Stimulated activated CD4-positive, alpha-beta T cell treated with anti-CD3 and anti-CD28 coated beads, Interleukin-1b, Interleukin-23, amount 100 ng/mL, for 1 hour (primary cell): ENCODE data around the gene RSL1D1.
"Not testable (repeated sequence)": the region's sequence is repeated elsewhere in the genome, so short reads cannot be mapped to it uniquely, and the experiment has no call there.

Experiments used
- DNase-seq, 2 donors: peaks; one replicate each; pipeline ENCODE4 v3.0.0-alpha.2; 2020; ENCODE audit warnings: low read depth in 2 of 2

Gene RSL1D1

DNA sequence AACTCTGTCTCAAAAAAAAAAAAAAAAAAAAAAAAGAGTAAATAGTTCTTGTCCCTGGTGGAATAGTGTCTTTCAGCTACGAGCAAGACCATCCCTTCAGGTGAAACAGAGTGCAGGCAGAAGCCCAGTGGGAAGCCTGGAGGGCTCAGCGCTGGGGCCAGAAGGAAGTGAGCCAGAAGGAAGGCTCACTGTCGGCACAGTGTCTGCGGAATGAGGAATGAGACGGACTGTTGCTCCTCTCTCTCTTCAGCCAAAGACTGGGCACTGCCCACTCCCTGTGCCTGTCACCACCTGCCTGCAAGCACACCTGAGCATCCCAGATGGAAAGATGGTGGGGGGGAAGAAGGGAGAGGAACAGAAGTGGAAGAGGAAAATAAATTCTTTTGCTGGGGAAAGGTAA, 7.5 kb downstream of the RSL1D1 start:
- DNase-seq, result no peak

DNA sequence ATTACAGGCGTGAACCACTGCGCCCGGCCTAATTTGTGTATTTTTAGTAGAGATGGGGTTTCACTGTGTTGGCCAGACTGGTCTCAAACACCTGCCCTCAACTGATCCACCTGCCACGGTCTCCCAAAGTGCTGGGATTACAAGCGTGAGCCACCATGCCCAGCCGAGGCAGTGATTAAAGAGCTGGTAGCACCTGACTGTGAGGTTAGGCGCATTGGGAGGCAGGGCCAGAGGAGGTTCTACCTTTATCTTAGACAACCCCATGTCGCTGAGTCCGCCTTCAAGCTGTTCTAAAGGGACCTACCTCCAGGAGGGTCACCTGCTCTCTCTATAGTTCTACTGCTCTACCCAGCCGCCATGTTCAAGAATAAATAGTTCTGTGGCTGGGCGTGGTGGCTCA, 8.1 kb downstream of the RSL1D1 start:
- no peak for DNase-seq

DNA sequence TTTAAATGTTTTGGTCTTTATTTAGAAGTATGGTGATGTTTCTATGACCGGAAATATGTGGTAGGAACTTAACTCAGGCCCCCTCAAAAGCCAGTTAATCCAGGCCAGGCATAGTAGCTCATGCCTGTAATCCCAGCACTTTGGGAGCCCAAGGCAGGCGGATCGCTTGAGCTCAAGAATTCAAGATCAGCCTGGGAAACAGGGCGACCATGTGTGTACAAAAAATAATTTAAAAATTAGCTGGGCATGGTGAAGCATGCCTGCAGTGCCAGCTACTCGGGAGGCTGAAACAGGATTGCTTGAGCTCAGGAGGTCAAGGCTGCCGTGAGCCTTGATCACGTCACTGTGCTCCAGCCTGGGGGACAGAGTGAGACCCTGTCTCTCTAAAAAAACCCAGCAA, 10.3 kb downstream of the RSL1D1 start:
- DNase-seq, result no peak

DNA sequence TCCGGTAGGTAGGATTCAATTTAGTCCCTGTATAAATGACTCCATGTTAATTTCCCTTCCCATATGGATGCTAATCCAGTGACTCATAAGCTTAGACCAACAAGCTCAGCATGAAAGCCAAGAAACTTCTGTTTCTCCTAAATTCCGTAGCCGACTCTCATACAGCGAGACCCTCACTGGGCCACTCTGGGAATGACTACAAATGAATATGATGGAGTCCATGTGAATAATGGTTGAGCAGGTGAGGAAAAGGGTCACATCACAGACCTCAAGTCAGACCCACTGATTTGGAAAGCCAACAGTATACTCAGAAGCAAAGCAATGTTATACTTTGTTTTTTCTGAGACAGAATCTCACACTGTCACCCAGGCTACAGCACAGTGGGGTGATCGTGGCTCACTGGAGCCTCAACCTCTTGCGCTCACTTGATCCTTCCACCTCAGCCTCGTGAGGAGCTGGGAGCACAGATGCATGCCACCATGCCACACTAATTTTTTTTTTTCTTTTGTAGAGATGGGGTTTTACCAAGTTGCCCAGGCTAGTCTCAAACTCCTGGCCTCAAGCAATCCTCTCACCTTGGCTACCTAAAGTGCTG, 14.6 kb downstream of the RSL1D1 start:
- no peak for DNase-seq

DNA sequence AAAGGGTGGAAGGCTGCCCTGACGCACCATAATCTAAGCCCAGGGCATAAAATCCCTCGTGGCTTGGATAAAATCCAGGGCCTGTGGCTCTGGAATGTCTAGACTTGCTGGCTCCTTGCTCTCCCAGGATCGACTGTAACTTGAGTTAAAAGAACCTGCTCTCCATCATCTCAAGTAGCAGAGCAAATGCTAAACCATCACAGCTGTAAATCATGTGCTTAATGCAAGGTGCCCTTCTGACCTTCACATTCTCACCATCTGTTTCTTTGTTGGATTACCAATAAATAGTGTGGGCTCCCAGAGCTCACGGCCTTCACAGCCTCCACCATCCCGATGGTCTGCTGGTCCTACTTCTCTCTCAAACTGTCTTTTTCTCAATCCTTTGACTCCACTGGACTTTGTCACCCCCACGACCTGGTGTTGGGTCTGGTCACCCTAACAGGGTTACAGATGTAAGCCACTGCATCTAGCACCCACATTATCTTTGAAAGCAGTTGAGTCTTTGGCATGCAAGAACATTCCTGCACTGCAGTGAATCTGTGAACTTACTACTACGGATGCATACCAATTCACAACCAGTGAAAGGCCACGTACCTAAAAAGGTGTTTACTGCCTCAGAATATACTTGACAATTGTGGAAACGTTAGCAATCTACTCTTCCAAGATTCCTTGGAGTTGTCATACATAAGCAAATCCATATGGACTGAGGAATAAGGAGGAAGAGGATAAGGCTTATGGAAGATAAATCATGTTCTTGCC, 15.3 kb downstream of the RSL1D1 start:
- DNase-seq, result no peak

DNA sequence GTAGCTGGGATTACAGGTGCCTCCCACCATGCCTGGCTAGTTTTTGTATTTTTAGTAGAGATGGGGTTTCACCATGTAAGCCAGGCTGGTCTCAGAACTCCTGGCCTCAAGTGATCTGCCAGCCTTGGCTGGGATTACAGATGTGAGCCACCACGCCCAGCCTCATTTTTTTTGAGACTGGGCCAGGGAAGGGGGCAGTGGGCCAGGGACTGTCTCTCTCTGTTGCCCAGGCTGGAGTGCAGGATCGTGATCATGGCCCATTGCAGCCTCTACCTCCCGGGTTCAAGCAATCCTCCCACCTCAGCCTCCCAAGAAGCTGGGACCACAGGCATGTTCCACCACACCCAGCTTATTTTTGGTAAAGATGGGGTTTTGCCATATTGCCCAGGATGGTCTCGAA, 16.0 kb downstream of the RSL1D1 start:
- DNase-seq, result no peak

DNA sequence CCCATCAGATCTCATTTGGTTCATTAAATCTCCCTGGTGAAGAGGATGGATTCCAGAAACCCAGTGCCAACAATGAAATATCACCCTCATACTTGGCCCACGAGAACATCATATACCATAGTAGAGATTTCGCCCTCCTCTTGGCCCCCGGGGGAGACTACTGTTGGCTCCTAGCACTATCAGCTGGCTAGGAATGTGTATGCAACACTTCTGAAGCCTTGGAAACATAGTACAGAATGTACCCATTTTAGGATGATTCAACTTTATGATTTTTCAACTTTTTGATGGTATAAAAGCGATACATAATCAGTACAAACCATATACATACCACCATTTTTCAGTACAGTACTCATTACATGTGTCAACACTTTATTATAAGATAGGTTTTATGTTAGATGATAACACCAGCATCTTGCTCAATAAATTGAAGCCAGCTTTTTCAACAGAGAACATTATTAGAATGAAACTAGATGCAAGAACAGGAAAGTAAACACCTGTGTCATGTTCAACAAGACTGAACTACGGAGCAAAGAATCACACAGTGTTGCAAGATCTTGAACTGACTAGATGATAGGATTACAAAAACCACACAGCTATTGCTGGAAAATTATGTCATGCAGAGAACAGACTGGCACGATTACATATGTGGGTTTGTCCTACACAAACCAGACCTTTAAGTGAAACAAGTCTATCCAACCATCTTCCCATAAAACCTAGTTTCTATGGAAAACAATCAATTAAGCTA, 17.2 kb downstream of the RSL1D1 start:
- no peak for DNase-seq

DNA sequence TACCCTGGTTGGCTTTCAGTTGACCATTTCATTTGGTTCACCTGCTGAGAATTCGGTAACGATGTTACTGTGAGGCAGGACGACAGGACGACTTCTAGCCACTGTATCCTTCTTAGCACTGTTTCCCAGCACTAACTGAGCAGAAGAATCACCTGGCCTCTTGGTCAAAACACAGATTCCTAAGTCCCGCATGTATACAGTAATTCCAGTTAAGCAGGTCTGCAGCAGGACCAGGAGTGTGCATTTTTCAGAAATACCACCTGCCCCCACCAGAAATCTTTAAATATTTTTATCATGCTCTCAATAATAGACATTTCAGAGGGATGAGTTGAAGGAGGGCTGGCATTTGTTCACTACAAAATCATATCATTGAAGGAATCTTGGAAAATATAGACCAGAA, 22.6 kb downstream of the RSL1D1 start:
- DNase-seq, result no peak

DNA sequence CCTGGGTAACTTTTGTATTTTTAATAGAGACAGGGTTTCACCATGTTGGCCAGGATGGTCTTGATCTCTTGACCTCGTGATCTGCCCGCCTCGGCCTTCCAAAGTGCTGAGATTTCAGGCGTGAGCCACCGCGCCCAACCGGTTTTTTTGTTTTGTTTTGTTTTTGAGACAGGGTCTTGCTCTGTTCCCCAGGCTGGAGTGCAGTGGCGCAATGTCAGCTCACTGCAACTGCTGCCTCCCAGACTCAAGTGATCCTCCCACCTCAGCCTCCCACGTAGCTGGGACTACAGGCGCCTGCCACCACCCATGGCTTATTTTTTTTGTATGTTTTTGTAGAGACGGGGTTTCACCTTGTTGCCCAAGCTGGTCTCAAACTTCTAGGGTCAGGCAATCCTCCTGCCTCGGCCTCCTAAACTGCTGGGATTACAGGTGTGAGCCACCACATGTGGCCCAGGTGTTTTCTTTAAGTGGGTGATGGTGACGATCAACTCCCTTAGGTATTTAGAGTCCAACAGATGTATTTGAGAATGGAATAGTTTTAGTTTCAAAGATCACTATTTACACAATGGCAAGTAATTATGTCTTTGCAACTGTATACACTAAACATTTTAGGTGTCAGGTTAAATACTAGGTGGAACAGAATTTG, 25.7 kb downstream of the RSL1D1 start:
- DNase-seq, result not testable (repeated sequence)

DNA sequence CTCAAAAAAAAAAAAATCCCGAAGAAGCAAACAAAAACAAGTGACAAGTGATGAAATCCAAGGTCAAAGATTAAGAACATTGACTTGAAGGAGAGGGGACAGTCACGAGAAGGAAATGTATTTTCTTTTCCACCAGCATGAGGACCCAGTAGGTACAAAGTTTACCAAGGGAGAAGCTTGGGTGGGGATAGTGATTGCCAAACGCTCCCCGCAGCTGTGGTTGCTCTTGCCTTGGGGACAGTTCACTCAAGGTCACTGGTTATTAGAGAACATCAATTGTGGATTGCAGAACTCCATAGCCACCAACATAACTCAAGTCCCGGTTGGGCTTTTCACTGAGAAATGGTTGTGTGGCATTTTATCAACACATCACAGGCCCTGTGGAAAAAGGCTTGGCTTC, 27.0 kb downstream of the RSL1D1 start:
- DNase-seq, result no peak

DNA sequence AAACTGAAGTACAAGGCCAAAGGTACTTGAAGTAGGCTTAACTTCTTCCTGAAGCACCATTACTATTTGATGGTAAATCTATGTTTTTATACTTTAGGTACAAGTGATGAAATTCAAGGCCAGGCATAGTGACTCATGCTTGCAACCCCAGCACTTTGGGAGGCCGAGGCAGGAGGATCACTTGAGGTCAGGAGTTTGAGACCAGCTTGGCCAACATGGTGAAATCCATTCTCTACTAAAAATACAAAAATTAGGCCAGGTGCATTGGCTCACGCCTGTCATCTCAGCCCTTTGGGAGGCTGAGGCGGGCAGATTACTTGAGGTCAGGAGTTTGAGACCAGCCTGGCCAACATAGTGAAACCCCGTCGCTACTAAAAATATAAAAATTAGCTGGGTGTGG, 27.7 kb downstream of the RSL1D1 start:
- DNase-seq, result not testable (repeated sequence)

DNA sequence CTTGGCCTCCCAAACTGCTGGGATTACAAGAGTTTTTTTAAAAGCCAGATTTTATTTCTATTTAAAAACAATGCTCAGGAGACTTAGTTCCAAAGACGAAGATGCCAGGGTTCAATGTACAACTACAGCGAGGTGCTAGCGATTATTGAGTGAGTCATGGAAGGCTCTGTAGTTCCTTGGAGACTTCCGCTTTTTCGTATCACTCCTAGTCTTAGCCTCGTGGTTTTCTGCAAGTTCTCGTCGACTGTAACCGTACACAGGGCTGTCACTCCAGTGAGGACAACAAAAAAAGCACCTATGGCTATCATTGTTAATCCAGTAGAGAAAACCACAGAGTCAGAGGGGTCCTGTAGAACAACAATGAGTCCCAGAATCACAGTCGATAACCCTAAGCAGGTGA, 31.5 kb downstream of the RSL1D1 start:
- DNase-seq, result no peak

DNA sequence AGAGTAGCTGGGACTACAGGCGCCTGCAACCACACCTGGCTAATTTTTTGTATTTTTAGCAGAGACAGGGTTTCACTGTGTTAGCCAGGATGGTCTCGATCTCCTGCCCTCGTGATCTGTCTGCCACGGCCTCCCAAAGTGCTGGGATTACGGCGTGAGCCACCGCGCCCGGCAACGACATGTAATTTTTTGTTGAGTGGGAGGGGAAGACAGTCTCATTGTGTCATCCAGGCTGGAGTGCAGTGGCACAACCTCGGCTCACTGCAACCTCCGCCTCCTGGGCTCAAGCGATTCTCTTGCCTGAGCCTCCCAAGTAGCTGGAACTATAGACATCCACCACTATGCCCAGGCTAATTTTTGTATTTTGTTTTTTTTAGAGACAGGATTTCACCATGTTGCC, 32.4 kb downstream of the RSL1D1 start:
- not testable (repeated sequence) for DNase-seq

DNA sequence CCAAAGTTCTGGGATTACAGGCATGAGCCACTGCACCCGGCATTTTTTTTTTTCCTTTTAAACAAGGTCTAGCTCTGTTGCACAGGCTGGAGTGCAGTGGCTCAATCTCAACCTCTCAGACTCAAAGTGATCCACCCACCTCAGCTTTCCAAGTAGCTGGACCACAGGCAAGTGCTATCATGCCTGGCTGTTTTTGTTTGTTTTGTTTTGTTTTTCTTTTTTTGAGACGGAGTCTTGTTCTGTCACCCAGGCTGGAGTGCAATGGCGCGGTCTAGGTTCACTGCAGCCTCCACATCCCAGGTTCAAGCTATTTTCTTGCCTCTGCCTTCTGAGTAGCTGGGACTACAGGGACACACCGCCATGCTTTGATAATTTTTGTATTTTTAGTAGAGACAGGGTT, 35.2 kb downstream of the RSL1D1 start:
- DNase-seq, result no peak

DNA sequence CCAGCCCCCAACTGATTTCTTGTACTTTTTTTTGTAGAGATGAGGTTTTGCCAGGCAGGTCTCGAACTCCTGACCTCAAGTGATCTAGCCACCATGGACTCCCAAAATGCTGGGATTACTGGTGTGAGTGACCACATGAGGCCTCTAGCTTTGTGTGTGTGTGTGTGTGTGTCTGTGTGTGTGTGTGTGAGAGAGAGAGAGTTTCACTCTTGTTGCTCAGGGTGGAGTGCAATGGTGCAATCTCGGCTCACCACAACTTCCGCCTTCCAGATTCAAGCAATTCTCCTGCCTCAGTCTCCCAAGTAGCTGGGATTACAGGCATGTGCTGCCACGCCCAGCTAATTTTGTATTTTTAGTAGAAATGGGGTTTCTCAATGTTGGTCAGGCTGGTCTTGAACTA, 36.5 kb downstream of the RSL1D1 start:
- DNase-seq, result not testable (repeated sequence)

DNA sequence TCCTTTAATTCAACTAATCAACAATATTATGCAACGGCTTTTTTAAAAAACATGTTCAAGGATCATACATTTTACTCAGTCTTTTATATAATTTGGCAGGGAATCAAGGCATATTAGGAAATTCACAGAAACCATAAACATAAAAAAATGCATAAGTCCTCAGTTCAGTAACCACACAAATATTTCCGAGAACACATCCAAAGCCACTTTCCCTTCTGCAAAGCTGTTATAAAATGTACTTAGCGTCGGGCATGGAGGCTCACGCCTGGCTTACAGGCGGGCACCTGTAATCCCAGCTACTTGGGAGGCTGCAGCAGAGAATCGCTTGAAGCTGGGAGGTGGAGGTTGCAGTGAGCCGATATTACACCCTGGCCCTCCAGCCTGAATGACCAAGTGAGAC, 44.6 kb downstream of the RSL1D1 start:
- DNase-seq, result no peak

DNA sequence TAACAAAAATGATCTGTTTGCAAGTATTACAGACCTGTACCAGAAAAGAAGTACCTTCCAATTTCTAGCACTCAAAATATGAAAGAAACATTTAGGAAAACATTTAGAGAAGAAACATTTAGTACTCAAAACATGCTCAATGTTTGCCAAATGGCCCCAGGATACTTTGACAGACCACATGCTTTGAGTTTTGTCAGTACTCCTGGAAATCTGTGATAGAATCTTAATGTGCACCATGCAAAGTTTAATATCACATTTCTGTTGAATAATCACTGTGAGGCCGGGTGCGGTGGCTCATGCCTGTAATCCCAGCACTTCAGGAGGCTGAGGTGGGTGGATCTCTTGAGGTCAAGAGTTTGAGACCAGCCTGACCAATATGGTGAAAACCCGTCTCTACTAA, 45.8 kb downstream of the RSL1D1 start:
- no peak for DNase-seq

DNA sequence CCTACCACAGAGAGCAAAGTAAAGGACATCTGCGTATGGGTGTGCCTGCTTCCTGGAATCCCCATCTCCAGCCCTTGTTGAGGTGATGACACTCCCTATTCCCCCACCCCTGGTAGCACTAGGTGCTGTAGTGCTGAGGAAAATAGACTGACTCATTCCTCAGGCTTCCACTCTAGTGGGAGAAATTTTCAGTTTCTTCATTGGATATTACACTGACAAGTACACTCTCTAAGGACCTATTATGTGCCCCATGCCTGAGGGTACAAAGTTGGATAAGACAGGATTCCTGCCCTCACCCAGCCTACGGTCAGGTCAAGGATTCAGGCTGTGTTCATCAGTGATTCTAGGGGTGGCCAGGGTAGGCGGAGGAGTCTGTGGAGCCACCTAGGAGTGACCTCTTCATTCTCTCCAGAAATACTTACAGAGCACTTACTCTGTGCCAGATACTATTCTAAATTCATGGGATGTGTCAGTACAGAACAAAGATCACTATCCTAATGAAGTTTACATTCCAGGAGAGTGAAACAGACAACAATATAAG, 49.8 kb downstream of the RSL1D1 start:
- DNase-seq, result no peak

DNA sequence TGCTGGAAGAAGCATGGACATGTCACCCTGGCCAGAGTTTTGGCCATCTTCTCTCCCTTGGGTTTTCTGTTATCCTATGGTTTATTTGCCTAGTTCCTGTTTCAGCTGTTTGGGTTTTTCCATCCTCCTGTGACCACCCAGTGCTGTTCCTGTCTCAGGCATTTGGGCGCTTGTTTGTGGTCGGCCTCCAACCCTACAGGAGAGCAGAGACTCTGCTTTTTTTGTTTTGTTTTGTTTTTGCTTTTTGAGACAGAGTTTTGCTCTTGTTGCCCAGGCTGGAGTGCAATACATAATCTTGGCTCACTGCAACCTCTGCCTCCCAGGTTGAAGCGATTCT, 51.0 kb downstream of the RSL1D1 start:
- no peak for DNase-seq

DNA sequence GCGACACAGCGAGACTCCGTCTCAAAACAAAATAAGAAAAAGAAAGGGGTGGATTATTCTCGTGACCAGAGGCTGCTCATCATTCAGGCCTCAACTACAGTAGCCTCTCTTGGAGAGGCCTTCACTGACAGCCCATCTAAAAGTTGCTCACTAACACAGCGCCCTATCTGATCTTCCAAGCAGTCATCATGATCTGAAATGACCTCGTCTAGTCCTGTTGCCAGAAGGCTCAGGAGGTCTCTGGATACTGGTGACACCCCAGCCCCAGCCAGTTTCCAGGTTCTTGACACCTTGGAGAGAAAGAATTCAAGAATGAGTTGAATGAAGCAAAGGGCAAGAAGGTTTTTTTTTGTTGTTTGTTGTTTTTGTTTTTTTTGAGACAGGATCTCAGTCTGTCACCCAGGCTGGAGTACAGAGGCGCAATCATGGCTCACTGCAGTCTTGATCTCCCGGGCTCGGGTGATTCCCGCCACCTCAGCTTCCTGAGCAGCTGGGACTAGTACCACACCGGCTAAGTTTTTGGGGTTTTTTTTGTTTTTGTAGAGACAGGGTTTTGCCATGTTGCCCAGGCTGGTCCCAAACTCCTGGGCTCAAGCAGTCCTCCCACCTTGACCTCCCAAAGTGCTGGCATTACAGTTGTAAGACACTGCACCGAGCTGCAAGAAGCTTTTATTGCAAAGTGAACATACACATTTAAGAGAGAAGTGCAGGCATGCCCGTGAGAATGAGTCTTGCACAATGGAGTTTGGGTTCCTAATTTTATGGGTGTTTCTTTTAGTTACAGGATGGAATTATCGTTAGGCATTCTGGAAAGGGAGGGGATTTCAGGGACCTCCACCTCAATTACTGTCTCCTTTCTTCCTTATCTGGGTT, 51.6 kb downstream of the RSL1D1 start:
- no peak for DNase-seq

DNA sequence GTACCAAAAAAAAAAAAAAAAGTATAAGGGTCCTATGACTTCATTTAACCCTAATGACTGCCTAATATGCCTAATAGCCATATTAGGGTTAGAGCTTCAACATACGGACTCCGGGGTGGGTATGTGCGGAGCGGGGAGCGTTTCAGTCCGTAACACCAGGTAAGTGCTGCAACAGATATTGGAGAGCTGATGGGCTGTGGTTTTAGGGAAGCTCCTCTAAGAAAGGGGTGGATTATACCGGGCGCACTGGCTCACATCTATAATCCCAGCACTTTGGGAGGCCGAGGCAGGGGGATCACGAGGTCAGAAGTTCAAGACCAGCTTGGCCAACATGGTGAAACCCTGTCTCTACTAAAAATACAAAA, 52.3 kb downstream of the RSL1D1 start:
- DNase-seq, result no peak

DNA sequence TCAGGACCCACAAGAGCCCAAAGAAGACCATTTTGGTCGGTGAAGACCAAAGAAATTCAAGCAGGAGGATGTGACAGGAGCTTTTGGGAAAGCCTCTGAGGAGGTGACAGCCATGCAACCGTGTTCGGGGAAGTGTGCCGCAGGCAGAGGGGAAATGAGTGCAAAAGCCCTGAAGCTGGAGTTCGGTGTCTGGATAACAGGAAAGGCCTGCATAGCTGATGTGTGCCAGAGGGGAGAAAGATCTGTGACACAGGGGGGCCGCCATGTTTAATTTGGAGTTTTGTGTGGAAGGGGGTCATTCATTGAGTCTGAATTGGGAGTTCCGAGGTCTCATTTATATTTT, 53.4 kb downstream of the RSL1D1 start:
- no peak for DNase-seq
